ENCODE results near the gene ETS1.

The ETS1 gene

GRCh38 chr11:128618603-128619002, 31.2 kb upstream of the ETS1 start:
- no peak for DNase-seq (ENCODE audit: low spot score)
- no peak overlapping the region for H3K27ac ChIP-seq
- no peak for TF ChIP-seq CTCF (IDR thresholded peaks at IDR 0.05)
- H3K4me3 ChIP-seq: no peak overlapping the region

- TF ChIP-seq CTCF (IDR thresholded peaks at IDR 0.05): no peak
- H3K4me3 ChIP-seq: no peak overlapping the region
- no peak overlapping the region for H3K27ac ChIP-seq
- no peak for DNase-seq (ENCODE audit: low spot score)
Observed at GRCh38 chr11:128616161-128616560, 28.8 kb upstream of the ETS1 start.

GRCh38 chr11:128615612-128616011, 28.3 kb upstream of the ETS1 start:
- Histone ChIP-seq H3K27ac (no peak overlapping the region), H3K4me3 (no peak overlapping the region)
- no peak for DNase-seq (ENCODE audit: low spot score)
- no peak for TF ChIP-seq CTCF (IDR thresholded peaks at IDR 0.05)

GRCh38 chr11:128615076-128615475, 27.7 kb upstream of the ETS1 start:
- DNase-seq (ENCODE audit: low spot score): no peak
- TF ChIP-seq CTCF (IDR thresholded peaks at IDR 0.05): no peak
- no peak overlapping the region for H3K4me3 ChIP-seq
- H3K27ac ChIP-seq: no peak overlapping the region

GRCh38 chr11:128614026-128614425, 26.7 kb upstream of the ETS1 start:
- no peak for TF ChIP-seq CTCF (IDR thresholded peaks at IDR 0.05)
- no peak overlapping the region for H3K4me3 ChIP-seq
- no peak overlapping the region for H3K27ac ChIP-seq
- DNase-seq (ENCODE audit: low spot score): no peak

GRCh38 chr11:128613300-128613995, 26.1 kb upstream of the ETS1 start:
- H3K4me3 ChIP-seq: no peak overlapping the region
- H3K27ac ChIP-seq: no peak overlapping the region
- no peak for DNase-seq (ENCODE audit: low spot score)
- TF ChIP-seq CTCF (IDR thresholded peaks at IDR 0.05): no peak

Measured in coronary artery (tissue), 2 donors.